Inferior parietal cortex (tissue), 1 donor: Measurements from ENCODE around the gene CRCP.
"Not testable (repeated sequence)": the region's sequence is repeated elsewhere in the genome, so short reads cannot be mapped to it uniquely, and the experiment has no call there.

ENCODE experiments used
- DNase-seq: peaks from one replicate; pipeline ENCODE4 v3.0.0-alpha.2; 2016; ENCODE audit errors: extremely low spot score

CRCP gene

DNA sequence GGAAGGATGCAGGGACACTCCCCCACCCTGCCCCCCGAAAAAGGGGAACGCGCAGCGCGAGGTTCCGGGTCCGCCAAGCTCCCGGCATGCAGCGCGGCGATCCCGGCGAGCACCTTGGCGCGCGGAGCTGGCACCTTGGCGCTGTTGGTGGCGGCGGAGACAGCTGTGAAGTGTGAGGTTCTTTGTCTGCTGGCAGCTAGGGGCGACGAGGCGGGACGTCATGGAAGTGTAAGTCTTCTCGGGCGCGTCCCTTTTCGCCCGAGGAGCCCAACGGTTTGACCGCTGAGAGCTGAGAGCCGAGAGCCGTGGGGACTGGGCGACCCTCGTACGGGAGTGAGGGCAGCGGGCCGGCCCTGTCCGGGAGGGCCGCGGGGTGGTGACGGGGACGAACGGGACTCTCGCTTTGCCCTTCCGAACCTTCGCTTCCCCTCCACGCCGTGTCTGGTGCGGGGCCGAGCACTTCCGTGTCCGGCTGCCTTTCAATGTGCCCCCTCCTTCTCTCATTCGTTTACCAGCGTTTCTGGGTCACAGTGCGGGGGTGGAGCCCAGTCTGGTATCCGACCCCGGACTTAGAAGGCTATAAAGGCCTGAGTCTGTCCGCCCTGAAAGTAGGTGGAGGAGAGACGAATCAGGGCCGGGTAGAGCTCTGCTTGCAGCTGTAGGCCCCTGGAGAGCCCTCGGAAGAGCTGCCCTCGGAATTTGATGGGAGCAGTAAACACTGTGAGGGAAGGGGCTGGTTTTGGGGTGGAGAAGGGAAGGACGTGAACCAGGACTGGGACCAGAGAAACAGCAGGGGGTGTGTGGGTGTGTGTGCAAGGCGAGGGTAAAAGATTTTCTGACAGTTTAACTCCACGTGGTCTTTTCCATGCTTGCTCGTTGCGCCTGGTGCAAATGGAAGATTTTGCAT is at the start of gene CRCP:
TSS of gene CRCP (plus strand) at position 105 of the 907 bp plus-strand sequence. CDS start at position 221, 116 bp downstream.
- peak; percentile 76 for DNase-seq

DNA sequence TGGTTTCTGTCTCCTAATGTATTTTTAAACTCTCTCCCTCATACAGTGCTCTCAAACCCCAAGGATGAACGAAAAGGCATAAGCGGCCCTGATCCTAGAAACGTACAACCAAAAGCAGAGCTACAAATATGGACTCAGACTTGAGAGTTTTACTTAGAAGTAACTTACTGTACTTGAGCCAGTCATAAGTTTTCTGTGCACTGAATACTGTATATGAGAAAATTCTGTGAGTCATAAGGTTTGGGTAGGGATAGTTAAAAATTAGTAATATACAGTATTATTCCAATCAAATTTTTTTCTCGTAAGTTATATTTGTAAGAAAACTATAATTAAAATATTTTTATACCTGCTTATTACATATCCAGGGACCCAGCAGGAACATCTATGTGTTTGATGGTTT is 44.9 kb upstream of the CRCP start:
- DNase-seq, result no peak

DNA sequence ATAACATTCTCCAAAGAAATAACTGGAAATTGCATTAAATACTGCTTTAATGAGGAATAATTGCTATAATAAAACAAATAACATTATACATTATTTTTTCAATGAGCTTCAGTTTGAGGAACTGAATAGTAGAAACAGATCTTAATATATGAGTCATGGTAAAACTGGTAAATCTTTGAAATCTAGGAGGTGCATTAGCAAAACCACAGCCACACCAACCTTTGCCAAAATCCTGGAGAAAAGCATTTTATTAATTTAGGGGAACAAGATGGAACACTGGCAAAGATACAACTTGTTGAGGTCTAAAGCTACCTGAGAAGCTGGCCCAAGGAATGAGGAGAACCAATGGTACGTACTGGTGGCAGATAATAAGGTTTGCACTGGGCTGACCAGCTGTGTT is 44.4 kb upstream of the CRCP start:
- DNase-seq, result no peak

DNA sequence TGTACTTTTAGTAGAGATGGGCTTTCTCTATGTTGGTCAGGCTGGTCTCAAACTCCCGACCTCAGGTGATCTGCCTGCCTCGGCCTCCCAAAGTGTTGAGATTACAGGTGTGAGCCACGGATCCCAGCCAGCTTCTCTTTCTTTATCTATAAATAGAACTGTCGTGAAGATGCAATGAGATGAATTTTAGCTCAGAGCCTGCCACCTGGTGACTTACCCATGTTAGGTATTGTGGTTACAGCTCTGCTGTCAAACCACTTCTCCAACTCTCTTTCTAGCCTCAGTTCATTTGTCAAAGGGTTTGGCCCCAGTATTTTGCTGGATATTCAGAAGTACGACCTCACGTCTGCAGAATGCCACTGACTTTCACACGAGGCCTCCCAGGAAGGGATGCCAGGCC is 42.4 kb upstream of the CRCP start:
- not testable (repeated sequence) for DNase-seq

DNA sequence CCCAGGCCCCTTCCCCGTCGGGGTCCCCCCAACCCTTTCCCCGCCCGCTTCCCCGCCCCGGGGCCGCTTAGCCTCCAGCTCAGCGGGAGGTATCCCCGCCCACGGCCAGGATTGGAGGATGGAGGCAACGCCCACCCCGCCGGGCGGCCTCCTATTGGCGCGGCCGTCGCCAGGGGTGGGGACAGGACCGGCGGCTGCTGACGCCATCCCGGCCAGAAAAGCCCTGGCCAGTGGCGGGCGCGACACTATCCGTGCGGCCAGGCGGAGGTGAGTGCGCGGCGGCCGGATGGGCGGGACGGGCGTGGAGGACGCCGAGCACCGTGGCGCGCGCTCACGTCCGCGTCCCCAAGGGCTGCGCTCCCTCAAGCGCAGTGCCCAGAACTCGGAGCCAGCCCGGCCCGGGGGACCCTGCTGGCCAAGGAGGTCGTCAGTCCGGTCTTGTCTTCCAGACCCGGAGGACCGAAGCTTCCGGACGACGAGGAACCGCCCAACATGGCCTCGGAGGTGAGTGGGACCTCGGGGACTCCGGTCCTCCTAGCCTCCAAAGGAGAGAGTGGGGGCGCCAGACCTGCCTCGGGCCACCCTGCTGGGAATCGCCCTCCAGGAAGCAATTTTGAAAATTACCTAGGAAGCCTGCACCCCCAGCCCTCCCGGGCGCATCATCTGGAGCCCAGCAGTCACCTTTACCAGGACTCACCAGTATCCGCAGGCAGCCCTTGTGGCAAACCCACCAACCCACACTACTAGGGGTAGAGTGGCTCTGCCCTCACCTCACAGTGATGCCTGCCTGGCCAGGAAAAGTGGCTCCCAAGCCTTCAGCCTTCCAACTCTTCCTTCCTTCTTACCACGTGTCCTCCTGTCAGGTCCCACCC is 38.8 kb upstream of the CRCP start, which contains the start of gene ASL:
TSS of gene ASL (plus strand) at position 230 of the 872 bp plus-strand sequence. CDS start at position 493, 263 bp downstream.
- DNase-seq, result peak; percentile 94

DNA sequence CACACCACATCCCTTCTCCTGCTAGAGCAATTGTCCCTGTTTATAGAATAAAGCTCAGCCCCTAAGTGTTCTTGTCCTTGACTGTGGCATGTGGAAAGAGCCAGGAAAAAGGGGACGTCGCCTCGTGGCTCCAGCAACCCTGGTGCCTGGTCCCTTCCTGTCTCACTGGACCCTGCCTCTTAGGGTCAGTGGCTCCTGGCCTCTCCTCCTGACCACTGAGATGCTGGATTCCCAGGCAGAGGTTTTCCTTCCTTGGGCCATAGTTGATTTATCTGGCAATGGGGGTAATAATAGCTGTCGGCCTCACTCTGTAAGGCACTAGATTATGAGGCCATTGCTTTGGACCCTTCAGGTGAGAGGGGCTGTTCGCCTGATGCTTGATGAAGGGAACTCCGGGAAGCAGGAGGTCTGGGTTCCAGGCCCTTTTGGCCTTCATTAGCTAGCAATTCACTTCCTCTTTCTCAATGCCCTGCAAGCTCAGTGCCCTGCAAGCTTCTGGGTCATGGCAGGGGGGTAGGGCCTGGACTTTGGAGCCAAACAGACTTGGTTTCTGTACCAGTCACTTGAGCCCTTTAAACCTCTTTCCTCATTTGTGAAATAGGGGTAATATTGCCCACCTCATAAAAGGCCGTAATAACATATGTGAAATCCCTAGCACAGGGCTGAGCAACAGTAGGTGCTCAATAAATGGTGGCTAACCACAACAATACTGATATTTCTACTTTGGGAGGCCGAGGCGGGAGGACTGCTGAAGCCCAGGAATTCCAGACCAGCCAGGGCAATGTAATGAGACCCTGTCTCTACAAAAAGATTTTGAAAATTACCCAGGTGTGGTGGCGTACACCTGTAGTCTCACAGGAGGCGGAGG is 38.0 kb upstream of the CRCP start:
- DNase-seq, result no peak

DNA sequence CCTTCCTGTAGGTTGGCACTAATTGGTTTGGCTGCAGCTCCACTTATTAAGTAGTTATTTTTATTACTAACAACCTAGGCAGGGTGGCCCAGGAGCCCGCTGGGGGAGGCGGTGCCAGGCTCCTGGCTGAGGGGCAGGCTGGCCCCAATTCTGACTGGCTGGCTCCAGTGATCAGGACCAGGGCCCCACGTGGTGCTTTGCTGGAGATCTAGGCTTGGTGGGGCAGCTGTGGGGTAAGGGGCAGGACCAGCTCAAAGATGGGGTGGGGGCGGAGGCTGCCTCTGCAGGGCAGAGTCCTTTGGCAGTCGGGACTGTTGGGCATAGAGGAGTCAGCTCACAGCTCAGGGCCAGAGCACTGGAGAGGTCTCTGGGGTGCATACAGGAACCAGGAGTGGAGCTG is 36.6 kb upstream of the CRCP start:
- no peak for DNase-seq

DNA sequence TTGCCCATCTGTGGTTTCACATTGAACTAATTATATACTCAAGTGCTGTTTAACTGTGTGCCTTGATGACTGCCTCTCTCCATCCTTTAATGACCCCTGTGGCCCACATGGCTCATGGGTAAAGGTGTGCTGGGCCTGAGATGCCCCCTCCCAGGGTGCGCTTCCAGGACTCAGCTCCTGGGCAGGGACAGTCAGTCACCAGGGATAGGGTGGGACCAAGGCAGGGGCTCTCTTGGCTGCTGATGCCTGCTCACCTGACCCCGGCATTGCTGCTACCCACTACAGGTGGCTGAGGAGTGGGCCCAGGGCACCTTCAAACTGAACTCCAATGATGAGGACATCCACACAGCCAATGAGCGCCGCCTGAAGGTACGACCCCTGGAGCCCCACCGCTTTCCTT is 32.6 kb upstream of the CRCP start:
- no peak for DNase-seq

DNA sequence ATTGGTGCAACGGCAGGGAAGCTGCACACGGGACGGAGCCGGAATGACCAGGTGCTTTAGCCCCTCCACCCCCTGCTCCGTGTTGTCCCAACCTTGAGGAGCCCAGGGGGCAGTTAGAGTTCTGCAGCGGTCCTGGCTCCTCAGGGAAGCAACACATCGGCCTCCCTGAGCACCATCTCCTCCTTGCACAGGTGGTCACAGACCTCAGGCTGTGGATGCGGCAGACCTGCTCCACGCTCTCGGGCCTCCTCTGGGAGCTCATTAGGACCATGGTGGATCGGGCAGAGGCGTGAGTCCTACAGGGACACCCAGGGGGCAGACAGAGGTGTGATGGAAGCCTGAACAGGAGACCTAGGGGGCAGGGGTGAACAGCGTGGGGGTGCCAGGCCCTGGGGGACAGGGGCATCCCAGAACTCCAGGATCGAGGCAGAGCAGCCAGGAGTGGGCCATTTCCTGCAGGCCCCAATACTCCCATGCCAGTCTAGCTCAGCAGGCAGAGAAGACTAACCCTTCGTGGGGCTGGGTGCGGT is 31.7 kb upstream of the CRCP start:
- DNase-seq, result no peak

DNA sequence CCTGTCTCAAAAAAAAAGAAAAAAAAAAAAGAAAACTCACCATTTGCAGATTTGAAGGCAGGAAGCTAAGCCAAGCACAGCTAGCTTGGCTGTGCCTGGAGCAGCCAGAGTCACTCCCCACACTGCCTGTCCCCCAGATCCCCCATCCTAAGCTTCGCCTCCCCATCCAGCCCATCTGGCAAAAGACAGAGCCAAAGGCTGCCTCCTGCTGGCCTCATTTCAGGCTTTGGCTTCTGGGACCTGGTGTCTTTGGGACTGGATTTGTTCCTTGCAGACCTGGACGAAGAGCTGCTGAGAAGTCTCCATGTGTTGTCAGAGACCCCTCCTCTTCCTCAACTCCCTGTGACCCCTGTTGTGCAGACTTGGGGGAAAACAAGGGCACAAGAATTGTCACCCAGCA is 31.0 kb upstream of the CRCP start:
- DNase-seq, result no peak

DNA sequence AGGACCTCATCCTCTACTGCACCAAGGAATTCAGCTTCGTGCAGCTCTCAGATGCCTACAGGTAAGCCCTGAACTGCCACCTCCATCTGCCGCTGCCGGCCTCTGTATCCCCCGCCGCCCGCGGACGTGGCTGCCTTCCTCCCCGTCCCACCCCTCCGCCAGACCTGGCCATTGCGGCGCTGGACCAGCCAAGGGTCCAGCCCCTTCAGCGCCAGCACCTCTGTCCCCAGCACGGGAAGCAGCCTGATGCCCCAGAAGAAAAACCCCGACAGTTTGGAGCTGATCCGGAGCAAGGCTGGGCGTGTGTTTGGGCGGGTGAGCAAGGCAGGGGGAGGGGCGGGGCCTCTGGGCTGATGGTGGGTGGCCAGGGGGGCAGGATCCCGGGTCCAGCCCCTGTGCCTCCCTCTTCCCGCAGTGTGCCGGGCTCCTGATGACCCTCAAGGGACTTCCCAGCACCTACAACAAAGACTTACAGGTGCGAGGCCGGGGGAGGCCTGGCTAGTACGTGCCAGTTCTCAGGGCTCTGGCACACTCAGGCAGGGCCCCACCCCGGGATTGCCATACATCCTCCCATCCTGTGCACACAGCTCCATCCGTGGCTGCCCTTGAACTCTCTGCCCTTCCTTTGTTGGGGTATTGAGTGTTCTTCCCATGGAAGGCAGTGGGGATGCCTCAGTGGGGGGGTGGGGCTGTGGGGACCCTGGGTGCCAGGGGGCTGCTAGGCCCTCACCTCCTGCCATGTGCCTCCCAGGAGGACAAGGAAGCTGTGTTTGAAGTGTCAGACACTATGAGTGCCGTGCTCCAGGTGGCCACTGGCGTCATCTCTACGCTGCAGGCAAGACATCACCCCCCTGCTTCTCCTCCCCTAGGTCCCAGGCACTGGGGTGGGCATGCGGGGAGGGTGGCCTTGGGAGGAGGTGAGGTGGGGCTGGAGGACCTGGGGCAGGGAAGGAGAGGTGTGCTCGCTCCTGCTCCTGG is 25.5 kb upstream of the CRCP start:
- DNase-seq, result no peak

DNA sequence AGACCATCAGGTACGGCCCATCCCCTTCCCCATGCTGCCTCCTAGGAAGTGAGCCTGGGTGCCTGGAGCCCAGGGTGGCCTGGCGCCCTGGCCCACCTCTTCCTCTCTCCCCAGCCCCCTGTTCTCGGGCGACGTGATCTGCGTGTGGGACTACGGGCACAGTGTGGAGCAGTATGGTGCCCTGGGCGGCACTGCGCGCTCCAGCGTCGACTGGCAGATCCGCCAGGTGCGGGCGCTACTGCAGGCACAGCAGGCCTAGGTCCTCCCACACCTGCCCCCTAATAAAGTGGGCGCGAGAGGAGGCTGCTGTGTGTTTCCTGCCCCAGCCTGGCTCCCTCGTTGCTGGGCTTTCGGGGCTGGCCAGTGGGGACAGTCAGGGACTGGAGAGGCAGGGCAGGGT is 22.0 kb upstream of the CRCP start:
- no peak for DNase-seq

DNA sequence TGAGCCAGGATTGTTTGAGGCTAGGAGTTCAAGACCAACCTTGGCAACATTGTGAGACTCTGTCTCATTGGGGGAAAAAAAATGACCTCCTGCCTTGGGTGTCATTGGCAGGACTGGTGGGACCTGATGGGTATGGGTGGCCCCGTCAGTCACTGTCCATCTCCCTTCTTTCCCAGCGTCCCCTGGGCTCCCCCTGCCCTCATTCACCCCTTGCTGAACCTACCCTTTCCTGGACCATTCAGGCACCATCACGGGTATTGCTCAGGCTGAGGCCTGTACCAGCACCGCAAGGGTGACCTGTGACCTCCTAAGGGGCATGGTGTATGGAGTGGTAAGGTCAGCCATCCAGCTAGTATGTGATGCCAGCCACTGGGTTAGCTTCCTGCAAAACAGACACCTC is 19.6 kb upstream of the CRCP start:
- no peak for DNase-seq

DNA sequence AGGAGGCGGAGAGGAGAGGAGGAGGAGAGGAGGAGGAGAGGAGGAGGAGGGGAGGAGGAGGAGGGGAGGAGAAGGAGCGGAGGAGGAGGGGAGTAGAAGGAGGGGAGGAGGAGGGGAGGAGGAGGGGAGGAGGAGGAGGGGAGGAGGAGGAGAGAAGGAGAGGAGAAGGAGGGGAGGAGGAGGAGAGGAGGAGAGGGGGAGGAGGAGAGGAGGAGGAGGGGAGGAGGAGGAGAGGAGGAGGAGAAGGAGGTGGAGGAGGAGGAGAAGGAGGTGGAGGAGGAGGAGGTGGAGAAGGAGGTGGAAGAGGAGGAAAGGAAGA is 15.5 kb upstream of the CRCP start:
- DNase-seq, result no peak

DNA sequence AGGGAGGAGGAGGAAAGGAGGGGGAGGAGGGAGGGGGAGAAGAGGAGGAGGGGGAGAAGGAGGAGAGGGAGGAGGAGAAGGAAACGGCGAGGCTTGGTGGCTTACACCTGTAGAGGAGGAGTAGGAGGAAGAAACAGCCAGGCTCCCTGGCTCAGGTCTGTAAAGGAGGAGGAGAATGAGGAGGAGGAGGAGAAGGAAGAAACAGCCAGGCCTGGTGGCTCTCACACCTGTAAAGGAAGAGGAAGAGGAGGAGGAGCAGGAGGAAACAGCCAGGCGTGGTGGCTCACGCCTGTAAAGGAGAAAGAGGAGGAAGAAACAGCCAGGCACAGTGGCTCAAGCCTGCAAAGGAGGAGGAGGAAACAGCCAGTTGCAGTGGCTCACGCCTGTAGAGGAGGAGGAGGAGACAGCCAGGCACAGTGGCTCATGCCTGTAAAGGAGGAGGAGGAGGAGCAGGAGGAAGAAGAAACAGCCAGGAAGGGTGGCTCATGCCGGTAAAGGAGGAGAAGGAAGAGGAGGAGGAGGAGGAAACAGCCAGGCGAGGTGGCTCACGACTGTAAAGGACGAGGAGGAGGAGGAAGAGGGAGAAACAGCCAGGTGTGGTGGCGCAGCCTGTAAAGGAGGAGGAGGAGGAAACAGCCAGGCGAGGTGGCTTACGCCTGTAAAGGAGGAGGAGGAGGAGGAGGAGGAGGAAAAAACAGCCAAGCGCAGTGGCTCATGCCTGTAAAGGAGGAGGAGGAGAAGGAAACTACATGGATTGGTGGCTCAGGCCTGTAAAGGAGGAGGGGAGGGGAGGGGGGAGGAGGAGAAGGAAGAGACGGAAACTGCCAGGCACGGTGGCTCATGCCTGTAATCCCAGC is 14.9 kb upstream of the CRCP start:
- DNase-seq, result peak; percentile 53

DNA sequence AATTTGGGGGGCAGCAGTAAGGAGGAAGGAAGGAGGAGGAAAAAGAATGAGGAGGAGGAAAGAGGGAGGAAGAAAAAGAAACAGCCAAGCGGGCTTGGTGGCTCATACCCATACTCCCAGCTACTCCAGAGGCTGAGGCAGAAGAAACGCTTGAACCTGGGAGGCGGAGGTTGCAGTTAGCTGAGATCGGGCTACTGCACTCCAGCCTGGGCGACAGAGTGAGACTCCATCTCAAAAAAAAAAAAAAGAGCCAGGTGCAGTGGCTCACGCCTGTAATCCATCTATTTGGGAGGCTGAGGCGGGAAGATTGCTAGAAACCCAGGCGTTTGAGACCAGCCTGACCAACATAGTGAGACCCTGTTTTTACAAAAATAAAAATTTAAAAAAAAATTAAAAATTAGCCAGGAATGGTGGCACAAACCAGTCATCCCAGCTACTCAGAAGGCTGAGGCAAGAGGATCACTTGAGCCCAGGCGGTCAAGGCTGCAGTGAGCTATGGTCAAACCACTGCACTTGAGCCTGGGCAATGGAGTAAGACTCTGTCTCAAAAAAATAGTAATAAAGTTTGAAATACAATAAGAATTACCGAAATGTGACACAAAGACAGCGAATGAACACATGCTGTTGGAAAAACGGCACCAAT is 14.1 kb upstream of the CRCP start:
- no peak for DNase-seq

DNA sequence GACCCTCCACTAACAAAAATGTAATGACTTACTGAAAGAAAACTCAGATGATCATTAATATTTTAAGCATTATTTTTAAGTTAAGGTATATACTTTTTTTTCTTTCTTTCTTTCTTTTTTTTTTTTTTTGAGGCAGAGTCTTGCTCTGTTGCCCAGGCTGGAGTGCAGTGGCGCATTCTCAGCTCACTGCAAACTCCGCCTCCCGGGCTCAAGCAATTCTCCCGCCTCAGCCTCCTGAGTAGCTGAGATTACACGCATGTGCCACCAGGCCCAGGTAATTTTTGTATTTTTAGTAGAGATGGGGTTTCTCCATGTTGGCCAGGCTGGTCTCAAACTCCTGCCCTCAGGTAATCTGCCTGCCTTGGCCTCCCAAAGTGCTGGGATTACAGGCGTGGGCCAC is 12.5 kb upstream of the CRCP start:
- DNase-seq, result not testable (repeated sequence)

DNA sequence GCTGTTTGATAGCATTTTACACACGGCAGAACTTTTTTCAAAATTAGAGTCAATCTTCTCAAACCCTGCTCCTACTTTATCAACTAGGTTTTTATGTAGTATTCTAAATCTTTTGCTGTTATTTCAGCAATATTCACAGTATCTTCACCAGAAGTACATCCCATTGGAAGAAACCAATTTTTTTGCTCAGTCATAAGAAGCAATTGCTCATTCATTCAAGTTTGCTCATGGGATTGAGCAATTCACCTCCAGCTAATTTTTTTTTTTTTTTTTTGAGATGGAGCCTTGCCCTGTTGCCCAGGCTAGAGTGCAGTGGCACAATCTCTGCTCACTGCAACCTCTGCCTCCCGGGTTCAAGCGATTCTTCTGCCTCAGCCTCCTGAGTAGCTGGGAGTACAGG is 10.7 kb upstream of the CRCP start:
- DNase-seq, result not testable (repeated sequence)

DNA sequence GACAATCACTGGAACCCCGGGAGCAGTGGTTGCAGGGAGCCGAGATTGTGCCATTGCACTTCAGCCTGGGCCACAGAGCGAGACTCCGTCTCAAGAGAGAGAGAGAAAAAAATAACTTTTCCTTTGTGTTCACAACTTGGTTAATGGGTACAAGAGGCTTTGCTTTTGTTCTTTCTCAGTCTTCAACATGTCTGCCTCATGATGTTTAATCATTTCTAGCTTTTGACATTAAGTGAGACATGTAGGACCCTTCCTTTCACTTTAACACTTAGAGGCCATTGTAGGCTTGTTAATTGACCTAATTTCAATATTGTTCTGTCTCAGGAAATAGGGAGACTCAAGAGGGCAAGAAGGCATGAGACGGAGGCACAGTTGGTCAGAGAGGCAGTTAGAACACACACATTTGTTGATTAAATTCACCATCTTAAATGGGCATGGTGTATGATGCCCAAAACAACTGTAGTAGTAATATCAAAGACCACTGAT is 9.3 kb upstream of the CRCP start:
- DNase-seq, result no peak
